ENCODE results near the gene MAP3K14. TPM values are rescaled to one million over a fixed set of nuclear protein-coding genes. Genes with fewer than 3 reads are reported as not detected.

The MAP3K14 gene
- polyA plus RNA-seq, 1 experiment = 4.9 TPM

- DNase-seq (ENCODE audit: low read depth, low spot score) = no peak
- ChIA-PET POLR2A (no interaction called here), CTCF (no interaction called here)
- TF ChIP-seq CTCF (IDR thresholded peaks at IDR 0.05; ENCODE audit: low read depth, low read length) = no peak
- Histone ChIP-seq H3K9me3 (ENCODE audit: control insufficient read depth, insufficient read depth, low read length) (peaks cover 2% of the 10 kb centered on the region; the same call in 1 of the 2 replicates), H3K4me3 (ENCODE audit: low read depth, low read length) (no peak overlapping the region), H3K27me3 (ENCODE audit: control insufficient read depth, insufficient read depth, low read length) (peaks cover 5% of the 10 kb centered on the region), H3K27ac (ENCODE audit: low read depth, low read length) (no peak overlapping the region)
Measured at GRCh38 chr17:45251931-45252330, 64.9 kb downstream of the MAP3K14 start.

- Histone ChIP-seq H3K27me3 (ENCODE audit: control insufficient read depth, insufficient read depth, low read length) (no peaks in the 10 kb centered on the region), H3K4me3 (ENCODE audit: low read depth, low read length) (peak overlapping the region; percentile 67), H3K9me3 (ENCODE audit: control insufficient read depth, insufficient read depth, low read length) (peaks cover 2% of the 10 kb centered on the region; the same call in 1 of the 2 replicates), H3K27ac (ENCODE audit: low read depth, low read length) (no peak overlapping the region)
- DNase-seq (ENCODE audit: low read depth, low spot score) = no peak
- TF ChIP-seq CTCF (IDR thresholded peaks at IDR 0.05; ENCODE audit: low read depth, low read length) = no peak
- CTCF ChIA-PET = interaction anchor here (0.6 to 5.4 kb wide), 5 partner anchors 12 to 113 kb away, joined by 3 to 22 read pairs (median 4); partner anchors contain the start of gene ACBD4
- POLR2A ChIA-PET = interaction anchor here (1.0 kb wide), 1 partner anchor 121 kb away, joined by 3 read pairs; no protein-coding TSS in a partner anchor
Measured at GRCh38 chr17:45248132-45248957, 68.5 kb downstream of the MAP3K14 start.

GRCh38 chr17:45247429-45248131 lies 69.2 kb downstream of the MAP3K14 start:
- POLR2A ChIA-PET = interaction anchor here (0.7 to 1.2 kb wide), 7 partner anchors 18 to 121 kb away, joined by 3 to 4 read pairs (median 3); partner anchors contain the start of gene HEXIM1
- H3K27ac ChIP-seq (ENCODE audit: low read depth, low read length) = peak overlapping the region; percentile 57

GRCh38 chr17:45246861-45247428 lies 69.9 kb downstream of the MAP3K14 start:
- TF ChIP-seq CTCF (IDR thresholded peaks at IDR 0.05; ENCODE audit: low read depth, low read length) = peak; percentile 65
- no peak for DNase-seq (ENCODE audit: low read depth, low spot score)
- POLR2A ChIA-PET = interaction anchor here (0.7 to 1.2 kb wide), 7 partner anchors 18 to 122 kb away, joined by 3 to 4 read pairs (median 3); partner anchors contain the start of gene HEXIM1
- CTCF ChIA-PET = interaction anchor here (0.8 to 5.4 kb wide), 9 partner anchors 11 to 179 kb away, joined by 3 to 22 read pairs (median 4); no protein-coding TSS in a partner anchor
- Histone ChIP-seq H3K27ac (ENCODE audit: low read depth, low read length) (peak overlapping the region; percentile 57), H3K27me3 (ENCODE audit: control insufficient read depth, insufficient read depth, low read length) (no peaks in the 10 kb centered on the region), H3K4me3 (ENCODE audit: low read depth, low read length) (peak overlapping the region; percentile 67), H3K9me3 (ENCODE audit: control insufficient read depth, insufficient read depth, low read length) (peaks cover 2% of the 10 kb centered on the region; the same call in 1 of the 2 replicates)

More at GRCh38 chr17:45247429-45248131, 69.2 kb downstream of the MAP3K14 start:
- Histone ChIP-seq H3K9me3 (ENCODE audit: control insufficient read depth, insufficient read depth, low read length) (peaks cover 2% of the 10 kb centered on the region; the same call in 1 of the 2 replicates), H3K4me3 (ENCODE audit: low read depth, low read length) (peak overlapping the region; percentile 67), H3K27me3 (ENCODE audit: control insufficient read depth, insufficient read depth, low read length) (no peaks in the 10 kb centered on the region)
- CTCF ChIA-PET = interaction anchor here (0.8 to 5.4 kb wide), 8 partner anchors 12 to 137 kb away, joined by 3 to 22 read pairs (median 4); partner anchors contain the start of gene ACBD4
- DNase-seq (ENCODE audit: low read depth, low spot score) = peak; percentile 51
- TF ChIP-seq CTCF (IDR thresholded peaks at IDR 0.05; ENCODE audit: low read depth, low read length) = no peak

Data from AG04450 (cell line).